PC-3 (cell line): ENCODE data around the gene FXYD5. TPM values are rescaled to one million over a fixed set of nuclear protein-coding genes. Genes with fewer than 3 reads are reported as not detected.
"Not testable (repeated sequence)": the region's sequence is repeated elsewhere in the genome, so short reads cannot be mapped to it uniquely, and the experiment has no call there.

Experiments used
- ATAC-seq: fragments of 200-7000 bp; cut with Tn5 transposase; 2 replicates; pipeline ENCODE4 v1.9.1; 2020; ENCODE audit warnings: mild to moderate bottlenecking, moderate library complexity
- BruUV-seq: library from RNA; stranded (reverse); fragments of 400-500 nt; replicated peaks from 2 replicates; lab custom pipeline; 2021; lab: Mats Ljungman, UMichigan
- CTCF ChIA-PET: fragments of 300-600 bp; sonication (Branson Sonifier 250); formaldehyde crosslinking; loops from one replicate; lab custom pipeline; 2022; ENCODE audit warnings: antibody characterized with exemption; lab: Charles Lee
- POLR2A ChIA-PET: fragments of 300-600 bp; sonication (Branson Sonifier 250); formaldehyde crosslinking; loops from one replicate; lab custom pipeline; 2022; ENCODE audit warnings: antibody characterized with exemption; ENCODE audit not compliant: unreplicated experiment; lab: Charles Lee
- DNase-seq: peaks from one replicate; pipeline ENCODE4 v3.0.0-alpha.2; 2015
- H2AFZ ChIP-seq: fragments of 300-600 bp; sonication (generic); 2 replicates; pipeline ENCODE4 v1.6.0; 2016; ENCODE audit warnings: antibody characterized with exemption, low read length
- H3F3A ChIP-seq: fragments of 300-600 bp; sonication (generic); one replicate; pipeline ENCODE4 v1.6.0; 2017; ENCODE audit warnings: antibody characterized with exemption, low read length, control low read depth, mild to moderate bottlenecking; ENCODE audit not compliant: unreplicated experiment
- H3K27ac ChIP-seq: fragments of 300-600 bp; sonication (generic); 2 replicates; pipeline ENCODE4 v1.5.1; 2016; ENCODE audit warnings: mild to moderate bottlenecking, low read length
- H3K27me3 ChIP-seq: fragments of 300-600 bp; sonication (generic); 2 replicates; pipeline ENCODE4 v1.6.1; 2016; ENCODE audit warnings: low read length, mixed read lengths
- H3K36me3 ChIP-seq: fragments of 300-600 bp; sonication (generic); 2 replicates; pipeline ENCODE4 v1.6.1; 2016; ENCODE audit warnings: low read depth, mixed run types, low read length, mixed read lengths
- H3K4me1 ChIP-seq: fragments of 300-600 bp; sonication (generic); 2 replicates; pipeline ENCODE4 v1.5.1; 2016; ENCODE audit warnings: low read length; ENCODE audit not compliant: insufficient read depth
- H3K4me2 ChIP-seq: fragments of 300-600 bp; sonication (generic); 2 replicates; pipeline ENCODE4 v1.6.0; 2016; ENCODE audit warnings: low read length
- H3K4me3 ChIP-seq: fragments of 300-600 bp; sonication (generic); 2 replicates; pipeline ENCODE4 v1.5.1; 2016; ENCODE audit warnings: mild to moderate bottlenecking, low read length, mixed read lengths
- H3K79me2 ChIP-seq: fragments of 300-600 bp; sonication (generic); 2 replicates; pipeline ENCODE4 v1.6.1; 2017; ENCODE audit warnings: low read length, mixed read lengths
- H3K9ac ChIP-seq: fragments of 300-600 bp; sonication (generic); 2 replicates; pipeline ENCODE4 v1.6.0; 2016; ENCODE audit warnings: mild to moderate bottlenecking, low read length
- H3K9me2 ChIP-seq: fragments of 300-600 bp; sonication (generic); replicated peaks from 2 replicates; pipeline ENCODE4 v1.6.1; 2016; ENCODE audit warnings: mixed run types, low read length, mixed read lengths
- H3K9me3 ChIP-seq: fragments of 300-600 bp; sonication (generic); 2 replicates; pipeline ENCODE4 v1.6.1; 2016; ENCODE audit warnings: low read length, mixed read lengths
- H4K20me1 ChIP-seq: fragments of 300-600 bp; sonication (generic); 2 replicates; pipeline ENCODE4 v1.6.1; 2016; ENCODE audit warnings: low read length, mixed read lengths
- CTCF ChIP-seq: fragments of 300-600 bp; sonication (generic); conservative IDR thresholded peaks from 2 replicates; pipeline ENCODE4 v1.5.1; 2017; ENCODE audit warnings: antibody characterized with exemption, low read depth, mild to moderate bottlenecking, low read length
- EZH2 ChIP-seq: fragments of 300-600 bp; sonication (generic); IDR thresholded peaks from one replicate; pipeline ENCODE4 v1.6.1; 2017; ENCODE audit warnings: antibody characterized with exemption, mild to moderate bottlenecking, low read length; ENCODE audit not compliant: unreplicated experiment
- EZH2phosphoT487 ChIP-seq: fragments of 300-600 bp; sonication (generic); IDR thresholded peaks from 2 replicates; pipeline ENCODE4 v1.6.1; 2018; ENCODE audit warnings: mild to moderate bottlenecking, antibody characterized with exemption, low read length, borderline replicate concordance
- intact Hi-C: fragments of 100-400 bp; cut with micrococcal nuclease; formaldehyde crosslinking; loops from 2 replicates; pipeline ENCODE4 v1.9.0; 2023
- total RNA-seq: library from RNA; depleted of rRNA; stranded (reverse); fragments of >200 nt; gene quantifications from 2 replicates; pipeline ENCODE4 v1.2.3, GENCODE V29; 2014

FXYD5 gene
- total RNA-seq, 1 experiment from 2014 or later, result 123 TPM

GRCh38 chr19:35128398-35129057 is 26.0 kb upstream of the FXYD5 start:
- Histone ChIP-seq H3K4me2 (no peak overlapping the region), H3F3A (no peaks in the 10 kb centered on the region), H3K9me2 (no peaks in the 10 kb centered on the region), H3K79me2 (no peaks in the 10 kb centered on the region), H2AFZ (no peak overlapping the region), H3K36me3 (no peaks in the 10 kb centered on the region), H3K27ac (no peak overlapping the region), H3K27me3 (no peaks in the 10 kb centered on the region), H4K20me1 (no peaks in the 10 kb centered on the region), H3K4me1 (peaks cover 13% of the 10 kb centered on the region), H3K9me3 (no peaks in the 10 kb centered on the region), H3K4me3 (no peak overlapping the region), H3K9ac (no peak overlapping the region)
- CTCF ChIA-PET, result no interaction called here
- TF ChIP-seq EZH2, result no peak
- TF ChIP-seq EZH2phosphoT487, result no peak
- TF ChIP-seq CTCF, result no peak
- intact Hi-C loops, result no loop called here
- POLR2A ChIA-PET, result no interaction called here
- ATAC-seq (no peak), DNase-seq (no peak)
- BruUV-seq, result no TSS peak

- H3K27ac ChIP-seq, H3K27me3 ChIP-seq, H3F3A ChIP-seq, H2AFZ ChIP-seq, H3K79me2 ChIP-seq, CTCF ChIA-PET, ATAC-seq, H3K4me1 ChIP-seq, H3K36me3 ChIP-seq, H3K4me3 ChIP-seq, H3K9me2 ChIP-seq, H4K20me1 ChIP-seq, H3K9me3 ChIP-seq, intact Hi-C loops, DNase-seq, POLR2A ChIA-PET, BruUV-seq, H3K4me2 ChIP-seq, H3K9ac ChIP-seq: not testable (repeated sequence)
These were observed 24.7 kb upstream of the FXYD5 start for GRCh38 chr19:35129724-35130274.

GRCh38 chr19:35130761-35131720 is 23.5 kb upstream of the FXYD5 start:
- H4K20me1 ChIP-seq, result no peaks in the 10 kb centered on the region
- H3K9me3 ChIP-seq, result no peaks in the 10 kb centered on the region
- CTCF ChIA-PET, result no interaction called here
- no peaks in the 10 kb centered on the region for H3F3A ChIP-seq
- no peak overlapping the region for H3K27ac ChIP-seq
- no peaks in the 10 kb centered on the region for H3K9me2 ChIP-seq
- no peaks in the 10 kb centered on the region for H3K27me3 ChIP-seq
- H3K79me2 ChIP-seq, result no peaks in the 10 kb centered on the region
- TF ChIP-seq EZH2, result no peak
- TF ChIP-seq EZH2phosphoT487, result no peak
- H3K36me3 ChIP-seq, result no peaks in the 10 kb centered on the region
- H3K4me3 ChIP-seq, result no peak overlapping the region
- ATAC-seq (no peak), DNase-seq (no peak)
- POLR2A ChIA-PET, result no interaction called here
- no TSS peak for BruUV-seq
- H3K4me1 ChIP-seq, result no peaks in the 10 kb centered on the region
- intact Hi-C loops, result no loop called here
- H3K9ac ChIP-seq, result no peak overlapping the region
- H2AFZ ChIP-seq, result no peak overlapping the region
- no peak overlapping the region for H3K4me2 ChIP-seq
